ENCODE measurements around the gene ZGRF1.
"Not testable (repeated sequence)": the region's sequence is repeated elsewhere in the genome, so short reads cannot be mapped to it uniquely, and the experiment has no call there.

ZGRF1 gene

GRCh38 chr4:112540695-112541094, 96.0 kb downstream of the ZGRF1 start:
- TF ChIP-seq, protein P1, sequence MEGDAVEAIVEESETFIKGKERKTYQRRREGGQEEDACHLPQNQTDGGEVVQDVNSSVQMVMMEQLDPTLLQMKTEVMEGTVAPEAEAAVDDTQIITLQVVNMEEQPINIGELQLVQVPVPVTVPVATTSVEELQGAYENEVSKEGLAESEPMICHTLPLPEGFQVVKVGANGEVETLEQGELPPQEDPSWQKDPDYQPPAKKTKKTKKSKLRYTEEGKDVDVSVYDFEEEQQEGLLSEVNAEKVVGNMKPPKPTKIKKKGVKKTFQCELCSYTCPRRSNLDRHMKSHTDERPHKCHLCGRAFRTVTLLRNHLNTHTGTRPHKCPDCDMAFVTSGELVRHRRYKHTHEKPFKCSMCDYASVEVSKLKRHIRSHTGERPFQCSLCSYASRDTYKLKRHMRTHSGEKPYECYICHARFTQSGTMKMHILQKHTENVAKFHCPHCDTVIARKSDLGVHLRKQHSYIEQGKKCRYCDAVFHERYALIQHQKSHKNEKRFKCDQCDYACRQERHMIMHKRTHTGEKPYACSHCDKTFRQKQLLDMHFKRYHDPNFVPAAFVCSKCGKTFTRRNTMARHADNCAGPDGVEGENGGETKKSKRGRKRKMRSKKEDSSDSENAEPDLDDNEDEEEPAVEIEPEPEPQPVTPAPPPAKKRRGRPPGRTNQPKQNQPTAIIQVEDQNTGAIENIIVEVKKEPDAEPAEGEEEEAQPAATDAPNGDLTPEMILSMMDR (conservative IDR thresholded peaks at IDR 0.05): no peak
- H3K27ac ChIP-seq: no peak overlapping the region

- H3K27ac ChIP-seq: no peak overlapping the region
- TF ChIP-seq, protein P1 (conservative IDR thresholded peaks at IDR 0.05): no peak
Observed at GRCh38 chr4:112536123-112536522, 100.6 kb downstream of the ZGRF1 start.

- H3K27ac ChIP-seq: no peak overlapping the region
- TF ChIP-seq, protein P1 (conservative IDR thresholded peaks at IDR 0.05): no peak
Observed at GRCh38 chr4:112532267-112532666, 104.4 kb downstream of the ZGRF1 start.

- no peak overlapping the region for H3K27ac ChIP-seq
- TF ChIP-seq, protein P1 (conservative IDR thresholded peaks at IDR 0.05): no peak
Observed at GRCh38 chr4:112531146-112531545, 105.6 kb downstream of the ZGRF1 start.

GRCh38 chr4:112526061-112526460, 110.6 kb downstream of the ZGRF1 start:
- H3K27ac ChIP-seq: no peak overlapping the region
- TF ChIP-seq, protein P1 (conservative IDR thresholded peaks at IDR 0.05): no peak

DNA sequence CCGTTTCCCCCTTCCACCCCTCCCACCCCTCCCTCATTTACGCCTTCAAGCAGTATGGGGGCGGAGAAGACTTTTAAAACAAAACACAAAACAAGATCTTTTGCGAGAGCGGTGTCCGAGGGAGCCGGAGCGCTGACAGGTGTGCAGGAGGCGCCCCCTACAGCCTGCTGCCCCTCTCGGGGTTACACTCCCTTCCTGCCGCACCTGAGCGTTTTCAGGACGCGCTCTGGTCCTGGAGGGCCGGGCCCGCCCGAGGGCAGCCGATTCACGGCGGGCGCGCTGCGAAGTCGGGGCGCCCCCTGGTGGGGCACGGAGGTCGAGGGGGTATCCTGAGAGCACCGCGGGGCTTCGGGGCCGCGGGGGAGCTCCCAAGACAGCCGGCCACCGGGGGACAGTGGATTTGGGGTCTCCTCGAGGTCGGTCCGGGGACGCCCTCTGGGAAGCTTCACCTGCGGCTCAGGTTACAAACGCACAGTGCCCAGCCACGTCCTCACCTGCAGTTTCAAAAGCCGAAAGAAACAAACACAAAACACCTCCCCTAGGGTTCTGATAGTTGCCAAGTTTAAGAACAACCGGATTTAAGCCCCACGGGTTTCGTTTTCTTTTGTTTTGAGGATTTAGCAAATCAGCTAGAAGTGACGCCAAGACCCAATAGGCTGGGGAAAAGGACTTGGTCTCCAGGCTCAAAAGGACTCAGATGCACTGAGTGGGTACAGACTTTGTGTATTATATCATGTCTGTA, 112.8 kb downstream of the ZGRF1 start:
- H3K27ac ChIP-seq: no peak overlapping the region; the same call in 1 of the 2 replicates
- TF ChIP-seq, protein P1 (conservative IDR thresholded peaks at IDR 0.05): peak; percentile 94

DNA sequence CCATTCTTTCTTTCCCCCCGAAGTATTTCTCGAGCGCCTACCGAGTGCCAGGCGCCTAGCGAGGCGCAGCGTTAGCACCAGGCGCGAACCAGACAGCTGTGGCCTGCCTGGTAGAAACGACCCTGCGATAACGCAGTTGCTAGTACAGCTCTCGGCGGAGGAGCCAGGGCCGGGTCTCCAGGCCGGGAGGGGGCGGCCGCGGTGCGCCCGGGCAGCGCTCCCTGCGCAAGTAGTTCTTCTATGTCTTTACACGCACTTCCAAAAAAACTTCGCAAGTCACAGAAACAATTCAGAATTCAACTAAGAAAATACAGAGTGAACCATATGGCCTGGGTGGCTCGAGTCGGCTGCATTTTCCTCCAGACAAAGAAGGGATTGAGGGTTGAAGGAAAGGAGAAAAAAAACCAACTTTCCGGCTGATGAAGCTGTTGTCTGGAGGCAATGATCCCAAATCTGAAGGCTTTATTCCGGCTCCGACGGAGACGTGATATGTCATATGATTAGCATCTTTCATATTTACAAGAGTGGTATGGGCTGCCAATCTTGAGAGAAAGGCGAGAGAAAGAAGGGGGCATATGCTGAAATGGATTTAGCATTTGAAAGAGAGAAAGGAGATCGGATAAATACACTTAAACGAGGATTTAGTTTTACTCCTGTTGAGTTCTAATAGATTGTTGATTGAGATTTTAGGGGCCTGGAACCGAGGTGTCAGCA, 113.5 kb downstream of the ZGRF1 start:
- TF ChIP-seq, protein P1 (conservative IDR thresholded peaks at IDR 0.05): no peak
- no peak overlapping the region for H3K27ac ChIP-seq

GRCh38 chr4:112522431-112522830, 114.3 kb downstream of the ZGRF1 start:
- H3K27ac ChIP-seq: not testable (repeated sequence)

All from VCaP (cell line).